Left lung (tissue), 10 donors: ENCODE data around the gene DSP. TPM values are rescaled to one million over a fixed set of nuclear protein-coding genes. Genes with fewer than 3 reads are reported as not detected.

Experiments
- ATAC-seq: fragments of 200-7000 bp; cut with Tn5 transposase; one replicate; pipeline ENCODE4 v1.9.1; 2020; ENCODE audit warnings: moderate library complexity
- DNase-seq, 4 donors: peaks; one replicate each; pipeline ENCODE4 v3.0.0-alpha.2; 2013 to 2020
- H3K27ac ChIP-seq, 2 donors: fragments of 200-600 bp; sonication (generic) in 1 of 2; one replicate each; pipeline versions ENCODE4 v1.5.0 to v1.8.0; 2020 to 2021
- H3K27me3 ChIP-seq, 2 donors: fragments of 200-600 bp; sonication (generic) in 1 of 2; one replicate each; pipeline versions ENCODE4 v1.5.0 to v1.8.0; 2020 to 2021
- H3K36me3 ChIP-seq, 2 donors: fragments of 200-600 bp; sonication (generic) in 1 of 2; one replicate each; pipeline versions ENCODE4 v1.5.0 to v1.8.0; 2020 to 2021
- H3K4me1 ChIP-seq, 2 donors: fragments of 200-600 bp; one replicate each; pipeline ENCODE4 v1.8.0; 2021
- H3K4me3 ChIP-seq, 2 donors: fragments of 200-600 bp; sonication (generic) in 1 of 2; one replicate each; pipeline versions ENCODE4 v1.5.0 to v1.8.0; 2020 to 2021; ENCODE audit warnings: mild to moderate bottlenecking in 1 of 2
- H3K9me3 ChIP-seq, 2 donors: fragments of 200-600 bp; sonication (generic) in 1 of 2; one replicate each; pipeline versions ENCODE4 v1.5.0 to v1.8.0; 2020 to 2021
- CTCF ChIP-seq, 2 donors: fragments of 200-600 bp; sonication (generic) in 1 of 2; IDR thresholded peaks; one replicate each; pipeline versions ENCODE4 v1.5.0 to v1.8.0; 2021; ENCODE audit warnings: antibody characterized with exemption in 2 of 2
- intact Hi-C, 2 donors: fragments of 100-400 bp; cut with DNase I; formaldehyde crosslinking; loops; one replicate each; pipeline versions ENCODE4 v1.11.2 to v1.14.2; 2022
- polyA plus RNA-seq, 6 donors: library from polyadenylated mRNA; unstranded; fragments of 120-200 nt; gene quantifications; one replicate each; pipeline ENCODE4 v1.2.1, GENCODE V29; 2013; ENCODE audit not compliant: insufficient read length in 6 of 6
- total RNA-seq, 2 donors: library from RNA; stranded (reverse); fragmentation: NEBNext Ultra II Directional; extraction: Animal tissue kit (Norgen Biotek cat#: 25700); gene quantifications; one replicate each; pipeline ENCODE4 v1.2.1, GENCODE V29; 2021
- donor health status: DM: no; HTN: yes; CAD: no.
- donor health status: DM: no; HTN: no; CAD: no.

The DSP gene
- total and polyA plus RNA-seq, 8 donors, result 15.1 to 75.5 (median 62.0) TPM

- intact Hi-C loops, result no loop called here
- Histone ChIP-seq H3K9me3 (no peaks in the 10 kb centered on the region), H3K4me1 (no peaks in the 10 kb centered on the region), H3K36me3 (no peaks in the 10 kb centered on the region), H3K4me3 (no peak overlapping the region), H3K27me3 (peaks cover 0 to 35% of the 10 kb centered on the region in 2 donors), H3K27ac (no peak overlapping the region)
- ATAC-seq, result no peak
- TF ChIP-seq CTCF (IDR thresholded peaks at IDR 0.05), result no peak
- no peak for DNase-seq
These were observed 17.5 kb upstream of the DSP start for GRCh38 chr6:7523922-7524321.

GRCh38 chr6:7526755-7527154 is 14.7 kb upstream of the DSP start:
- no peak for DNase-seq
- peaks cover 0 to 38% of the 10 kb centered on the region in 2 donors for H3K27me3 ChIP-seq
- no peak for TF ChIP-seq CTCF (IDR thresholded peaks at IDR 0.05)
- H3K4me1 ChIP-seq, result no peaks in the 10 kb centered on the region
- ATAC-seq, result no peak
- H3K9me3 ChIP-seq, result no peaks in the 10 kb centered on the region
- intact Hi-C loops, result no loop called here
- H3K27ac ChIP-seq, result no peak overlapping the region
- no peaks in the 10 kb centered on the region for H3K36me3 ChIP-seq
- no peak overlapping the region for H3K4me3 ChIP-seq

- intact Hi-C loops, result no loop called here
These were observed 12.9 kb upstream of the DSP start for GRCh38 chr6:7528565-7528964.

GRCh38 chr6:7529141-7529540 is 12.3 kb upstream of the DSP start:
- Histone ChIP-seq H3K4me3 (no peak overlapping the region), H3K27me3 (peaks cover 0 to 46% of the 10 kb centered on the region in 2 donors), H3K36me3 (no peaks in the 10 kb centered on the region), H3K27ac (no peak overlapping the region), H3K4me1 (no peaks in the 10 kb centered on the region), H3K9me3 (no peaks in the 10 kb centered on the region)
- no peak for DNase-seq
- no peak for TF ChIP-seq CTCF (IDR thresholded peaks at IDR 0.05)
- intact Hi-C loops, result no loop called here
- no peak for ATAC-seq

More at GRCh38 chr6:7528565-7528964, 12.9 kb upstream of the DSP start:
- Histone ChIP-seq H3K4me3 (no peak overlapping the region), H3K36me3 (no peaks in the 10 kb centered on the region), H3K27ac (no peak overlapping the region), H3K27me3 (peaks cover 0 to 52% of the 10 kb centered on the region in 2 donors), H3K4me1 (no peaks in the 10 kb centered on the region), H3K9me3 (no peaks in the 10 kb centered on the region)
- no peak for ATAC-seq
- no peak for DNase-seq
- no peak for TF ChIP-seq CTCF (IDR thresholded peaks at IDR 0.05)

GRCh38 chr6:7532232-7532631 is 9.2 kb upstream of the DSP start:
- Histone ChIP-seq H3K4me3 (no peak overlapping the region), H3K4me1 (no peaks in the 10 kb centered on the region), H3K27me3 (peaks cover 6 to 53% of the 10 kb centered on the region in 2 donors), H3K27ac (no peak overlapping the region), H3K36me3 (no peaks in the 10 kb centered on the region), H3K9me3 (no peaks in the 10 kb centered on the region)
- ATAC-seq, result peak; percentile 92
- peak in 2 of 4 donors; percentile 60 to 85 for DNase-seq
- intact Hi-C loops, result no loop called here
- TF ChIP-seq CTCF (IDR thresholded peaks at IDR 0.05), result no peak
